ENCODE results near the gene PRKG1.
"Not testable (repeated sequence)": the region's sequence is repeated elsewhere in the genome, so short reads cannot be mapped to it uniquely, and the experiment has no call there.

The PRKG1 gene

GRCh38 chr10:52216852-52217251 lies 1142.6 kb downstream of the PRKG1 start:
- no peak for DNase-seq (ENCODE audit: low spot score)

DNA sequence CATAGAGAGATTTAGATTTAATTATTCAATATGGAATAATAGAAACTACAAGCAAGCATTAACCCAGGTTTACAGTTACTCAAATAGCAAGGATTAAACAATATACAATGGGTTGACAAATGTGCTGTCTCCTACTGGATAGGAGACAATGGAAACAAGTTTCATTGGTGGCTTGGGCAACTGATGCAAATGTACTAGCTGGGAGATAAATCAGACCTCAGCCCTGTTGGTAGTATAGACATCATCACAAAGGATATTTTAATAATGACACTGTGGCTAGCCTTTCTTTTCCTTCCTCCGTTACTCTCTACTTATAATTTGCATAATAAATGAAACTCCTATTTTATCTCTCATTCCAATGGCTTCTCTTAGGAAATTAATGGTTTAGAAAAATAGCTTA lies 1143.2 kb downstream of the PRKG1 start:
- no peak for DNase-seq (ENCODE audit: low spot score)

DNA sequence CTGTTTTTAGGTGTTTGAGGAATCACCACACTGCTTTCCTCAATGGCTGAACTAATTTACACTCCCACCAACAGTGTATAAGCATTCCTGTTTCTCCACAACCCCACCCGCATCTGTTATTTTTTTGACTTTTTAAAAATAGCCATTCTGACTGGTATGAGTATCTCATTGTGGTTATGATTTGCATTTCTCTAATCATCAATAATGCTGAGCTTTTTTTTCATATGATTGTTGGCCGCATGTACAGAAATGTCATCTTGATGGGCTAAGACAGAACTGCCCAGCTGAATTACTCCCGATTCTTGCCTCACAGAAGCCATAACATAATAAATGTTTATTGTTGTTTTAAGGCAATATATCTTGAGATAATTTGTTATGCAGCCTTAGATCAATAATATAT lies 1146.7 kb downstream of the PRKG1 start:
- DNase-seq (ENCODE audit: low spot score): no peak

- no peak for DNase-seq (ENCODE audit: low spot score)
These were observed 1147.6 kb downstream of the PRKG1 start for GRCh38 chr10:52221923-52222322.

- no peak for DNase-seq (ENCODE audit: low spot score)
These were observed 1152.0 kb downstream of the PRKG1 start for GRCh38 chr10:52226197-52226847.

- no peak for DNase-seq (ENCODE audit: low spot score)
These were observed 1154.3 kb downstream of the PRKG1 start for GRCh38 chr10:52228556-52228955.

DNA sequence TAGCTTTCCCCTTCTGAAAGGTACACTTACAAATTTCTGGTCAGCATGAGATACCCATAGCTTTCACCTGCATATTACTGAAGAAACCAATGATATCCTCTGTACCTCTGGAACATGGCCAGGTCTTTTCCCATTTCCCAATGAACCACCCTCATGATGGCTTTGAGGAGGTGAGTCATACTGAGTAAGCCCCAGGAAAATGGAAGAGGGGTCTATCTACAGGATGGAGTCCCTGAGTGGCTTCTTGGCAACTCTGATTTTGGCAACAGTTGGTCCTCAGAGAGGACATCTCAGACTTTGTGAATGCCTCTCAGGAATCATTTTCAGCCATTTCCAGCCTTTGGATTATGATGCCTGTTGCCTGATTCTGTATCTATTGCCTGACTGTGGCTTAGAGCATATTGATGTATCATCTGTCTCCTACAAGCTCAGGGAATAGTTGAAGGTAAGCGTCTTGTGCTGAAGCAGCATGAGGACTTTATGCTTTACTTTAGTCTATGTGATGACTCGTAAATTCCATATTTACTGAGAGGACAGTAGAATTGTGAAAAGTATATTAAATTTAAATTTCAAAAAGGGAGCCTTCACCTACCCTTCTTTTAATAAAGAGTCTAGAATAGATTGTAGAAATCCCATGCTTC lies 1155.1 kb downstream of the PRKG1 start:
- DNase-seq (ENCODE audit: low spot score): no peak

DNA sequence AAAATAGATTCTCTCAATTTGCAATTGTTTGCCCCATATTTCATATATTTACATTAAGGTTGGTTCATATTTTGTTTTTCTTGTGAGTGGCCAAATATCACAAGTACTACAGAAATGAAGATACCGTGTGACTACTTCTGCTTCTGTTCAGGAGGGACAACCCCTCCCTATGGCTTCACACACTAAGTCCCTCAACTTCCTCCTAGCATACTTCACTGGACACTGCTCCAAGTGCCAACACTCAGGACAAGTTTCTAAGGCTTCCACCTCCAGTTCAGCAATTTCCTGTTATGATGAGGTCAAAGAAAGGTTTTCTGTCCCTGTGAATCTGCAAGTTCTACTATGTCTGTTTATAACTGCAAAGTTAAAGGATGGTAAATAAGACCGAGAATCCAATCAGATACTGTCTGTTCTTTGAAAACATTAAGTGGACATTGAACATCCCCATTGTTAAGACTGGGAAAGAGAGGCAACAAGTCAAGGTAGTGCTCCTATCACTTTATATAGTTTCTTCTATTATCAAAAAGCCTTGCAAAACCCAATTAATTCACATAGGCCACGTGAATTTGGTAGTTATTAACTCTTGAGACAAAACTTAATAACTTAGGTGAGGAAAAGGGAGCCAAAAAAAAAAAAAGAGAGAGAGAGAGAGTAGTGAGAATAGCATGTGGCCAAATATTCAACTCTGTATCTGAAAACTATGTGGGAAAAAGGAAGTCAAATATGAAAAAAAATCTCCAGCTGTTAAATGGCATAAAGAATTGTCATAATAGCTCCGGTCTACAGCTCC lies 1158.5 kb downstream of the PRKG1 start:
- no peak for DNase-seq (ENCODE audit: low spot score)

DNA sequence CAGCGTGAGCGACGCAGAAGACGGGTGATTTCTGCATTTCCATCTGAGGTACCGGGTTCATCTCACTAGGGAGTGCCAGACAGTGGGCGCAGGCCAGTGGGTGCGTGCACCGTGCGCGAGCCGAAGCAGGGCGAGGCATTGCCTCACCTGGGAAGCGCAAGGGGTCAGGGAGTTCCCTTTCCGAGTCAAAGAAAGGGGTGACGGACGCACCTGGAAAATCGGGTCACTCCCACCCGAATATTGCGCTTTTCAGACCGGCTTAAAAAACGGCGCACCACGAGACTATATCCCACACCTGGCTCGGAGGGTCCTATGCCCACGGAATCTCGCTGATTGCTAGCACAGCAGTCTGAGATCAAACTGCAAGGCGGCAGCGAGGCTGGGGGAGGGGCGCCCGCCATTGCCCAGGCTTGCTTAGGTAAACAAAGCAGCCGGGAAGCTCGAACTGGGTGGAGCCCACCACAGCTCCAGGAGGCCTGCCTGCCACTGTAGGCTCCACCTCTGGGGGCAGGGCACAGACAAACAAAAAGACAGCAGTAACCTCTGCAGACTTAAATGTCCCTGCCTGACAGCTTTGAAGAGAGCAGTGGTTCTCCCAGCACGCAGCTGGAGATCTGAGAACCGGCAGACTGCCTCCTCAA lies 1159.2 kb downstream of the PRKG1 start:
- DNase-seq (ENCODE audit: low spot score): not testable (repeated sequence)

DNA sequence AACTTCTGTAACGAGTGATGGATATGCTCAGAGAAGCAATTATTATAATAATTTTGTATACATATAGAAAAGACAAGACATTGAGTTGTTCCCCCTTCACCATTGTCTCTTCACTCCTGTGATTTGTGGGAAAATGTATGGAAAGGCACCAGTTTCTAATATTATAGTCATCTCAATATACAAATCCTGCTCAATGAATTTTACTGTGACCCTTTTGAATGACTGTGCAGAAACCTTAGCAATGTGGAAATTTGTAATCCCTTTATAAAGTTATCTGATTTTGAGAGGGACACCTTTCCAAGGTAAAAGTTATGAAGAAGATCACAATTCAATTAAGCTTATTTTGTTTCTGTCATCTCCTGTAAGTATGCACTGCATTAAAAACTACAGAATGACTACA lies 1165.5 kb downstream of the PRKG1 start:
- no peak for DNase-seq (ENCODE audit: low spot score)

DNA sequence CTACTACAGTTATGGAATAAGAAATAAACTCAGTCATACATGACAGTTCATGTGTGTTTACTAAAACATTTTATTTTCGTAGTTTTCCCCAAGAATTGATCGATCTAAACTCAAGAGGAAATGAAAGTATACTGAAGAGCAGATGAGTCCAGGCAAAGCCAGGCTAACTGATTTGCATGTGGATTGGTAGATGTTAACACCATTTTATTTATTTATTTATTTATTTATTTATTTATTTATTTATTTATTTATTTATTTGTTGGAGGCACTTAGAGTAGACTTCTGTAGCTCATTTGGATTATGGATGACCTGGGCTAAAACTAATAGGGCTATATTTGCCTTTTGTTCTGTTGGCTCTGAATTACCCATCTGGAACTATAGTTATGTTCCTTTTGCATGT lies 1171.3 kb downstream of the PRKG1 start:
- DNase-seq (ENCODE audit: low spot score): no peak

- not testable (repeated sequence) for DNase-seq (ENCODE audit: low spot score)
These were observed 1173.6 kb downstream of the PRKG1 start for GRCh38 chr10:52247929-52248328.

GRCh38 chr10:52248697-52249306 lies 1174.5 kb downstream of the PRKG1 start:
- no peak for DNase-seq (ENCODE audit: low spot score)

- no peak for DNase-seq (ENCODE audit: low spot score)
These were observed 1175.6 kb downstream of the PRKG1 start for GRCh38 chr10:52249850-52250395.

DNA sequence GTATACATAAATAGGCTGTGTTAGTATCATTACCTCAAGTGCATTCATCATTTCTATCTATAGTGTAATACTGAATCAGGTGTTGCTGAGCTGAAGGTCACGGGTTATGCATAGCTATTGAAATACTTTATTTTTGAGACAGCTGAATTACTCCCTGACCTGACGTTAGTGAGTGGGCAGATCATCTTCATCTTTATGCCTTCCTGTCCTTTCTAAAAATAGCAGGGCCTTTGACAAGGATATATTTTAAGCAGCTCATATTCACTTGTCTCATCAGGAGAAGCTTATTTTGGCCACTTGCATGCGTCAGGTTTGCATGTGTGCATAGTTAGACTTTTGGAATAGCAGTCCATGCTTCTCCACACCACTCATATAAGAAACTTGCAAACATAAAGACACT lies 1176.2 kb downstream of the PRKG1 start:
- DNase-seq (ENCODE audit: low spot score): no peak

DNA sequence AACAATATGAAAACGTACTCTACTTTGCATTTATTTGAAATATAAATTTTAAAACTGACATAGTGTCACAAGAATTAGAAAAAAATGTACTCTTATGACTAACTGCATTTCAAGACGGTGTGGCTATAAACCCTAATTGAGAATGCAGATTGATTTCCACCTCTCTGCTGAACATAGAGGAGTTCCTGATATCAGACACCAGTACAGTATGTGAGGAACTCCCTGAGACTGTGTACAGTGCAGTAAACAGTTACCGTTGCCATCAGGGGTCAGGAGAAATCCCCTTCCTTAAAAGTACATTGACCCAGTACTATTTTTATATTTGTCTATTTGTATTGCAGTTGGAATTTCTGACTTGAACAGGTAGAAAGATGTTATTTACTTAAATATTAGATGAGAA lies 1178.0 kb downstream of the PRKG1 start:
- DNase-seq (ENCODE audit: low spot score): no peak

GRCh38 chr10:52256832-52257691 lies 1182.8 kb downstream of the PRKG1 start:
- DNase-seq (ENCODE audit: low spot score): no peak

GRCh38 chr10:52257692-52258075 lies 1183.4 kb downstream of the PRKG1 start:
- DNase-seq (ENCODE audit: low spot score): no peak

- no peak for DNase-seq (ENCODE audit: low spot score)
These were observed 1184.6 kb downstream of the PRKG1 start for GRCh38 chr10:52258799-52259425.

DNA sequence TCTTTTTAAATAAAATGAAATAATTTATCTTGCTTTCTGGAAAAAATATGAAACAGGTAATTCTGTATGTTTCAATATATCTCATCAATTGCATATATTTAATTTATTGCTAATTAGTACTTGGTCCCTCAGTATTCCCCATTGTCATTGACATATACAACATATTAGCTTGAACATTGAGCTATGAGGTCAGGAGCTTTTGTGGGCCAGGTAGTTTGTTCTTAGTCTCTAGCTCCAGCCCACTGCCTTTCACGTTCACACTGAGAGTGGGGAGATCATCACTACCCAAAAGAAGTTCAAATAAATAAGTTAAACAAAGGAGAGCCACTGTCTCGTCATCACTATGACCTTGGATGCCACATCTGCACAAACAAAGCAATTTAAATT lies 1185.1 kb downstream of the PRKG1 start:
- DNase-seq (ENCODE audit: low spot score): no peak

GRCh38 chr10:52261362-52261761 lies 1187.1 kb downstream of the PRKG1 start:
- DNase-seq (ENCODE audit: low spot score): no peak

Data from ecto neural progenitor cell (in vitro differentiated cells).